Kidney tubule cell (primary cell): ENCODE data around the gene ZNF581.

Experiments
- DNase-seq: peaks from one replicate; pipeline ENCODE4 v3.0.0-alpha.2; 2018; ENCODE audit warnings: low spot score

ZNF581 gene

GRCh38 chr19:55648585-55649267 is 5.3 kb downstream of the ZNF581 start:
- DNase-seq = no peak

GRCh38 chr19:55649268-55650125 is 6.0 kb downstream of the ZNF581 start:
- no peak for DNase-seq

- DNase-seq = no peak
Observed at GRCh38 chr19:55650126-55650557, 6.7 kb downstream of the ZNF581 start.

GRCh38 chr19:55650602-55651230 is 7.3 kb downstream of the ZNF581 start:
- no peak for DNase-seq

GRCh38 chr19:55651236-55651635 is 7.8 kb downstream of the ZNF581 start:
- no peak for DNase-seq

GRCh38 chr19:55652311-55653128 is 9.1 kb downstream of the ZNF581 start:
- DNase-seq = no peak

- DNase-seq = peak; percentile 99
Observed at GRCh38 chr19:55653651-55654322, 10.3 kb downstream of the ZNF581 start.

GRCh38 chr19:55654323-55654867 is 10.9 kb downstream of the ZNF581 start:
- peak; percentile 100 for DNase-seq

- DNase-seq = peak; percentile 94
Observed at GRCh38 chr19:55654868-55655647, 11.6 kb downstream of the ZNF581 start, which contains the start of gene U2AF2. TSS of gene U2AF2 (plus strand) at chr19:55655035. CDS start at chr19:55655105, 70 bp downstream.

- DNase-seq = no peak
Observed at GRCh38 chr19:55655648-55656040, 12.2 kb downstream of the ZNF581 start.

- DNase-seq = no peak
Observed at GRCh38 chr19:55656552-55656951, 13.1 kb downstream of the ZNF581 start.

GRCh38 chr19:55656988-55657747 is 13.7 kb downstream of the ZNF581 start:
- DNase-seq = peak; percentile 22

- DNase-seq = no peak
Observed at GRCh38 chr19:55658846-55659459, 15.5 kb downstream of the ZNF581 start.

- DNase-seq = no peak
Observed at GRCh38 chr19:55659822-55660221, 16.4 kb downstream of the ZNF581 start.

- DNase-seq = no peak
Observed at GRCh38 chr19:55660404-55660803, 17.0 kb downstream of the ZNF581 start.

GRCh38 chr19:55660991-55661390 is 17.5 kb downstream of the ZNF581 start:
- DNase-seq = no peak

GRCh38 chr19:55661826-55662225 is 18.4 kb downstream of the ZNF581 start:
- DNase-seq = no peak

- no peak for DNase-seq
Observed at GRCh38 chr19:55663846-55664536, 20.5 kb downstream of the ZNF581 start.
